Mesendoderm (in vitro differentiated cells): ENCODE data around the gene IFNGR2.

ENCODE experiments used
- DNase-seq: peaks from one replicate; pipeline ENCODE4 v3.0.0; 2013
- H2AK5ac ChIP-seq: 2 replicates; pipeline ENCODE4 v1.6.1; 2013; ENCODE audit warnings: low read length, inconsistent platforms
- H2BK120ac ChIP-seq: 2 replicates; pipeline ENCODE4 v1.6.1; 2013; ENCODE audit warnings: low read depth, mild to moderate bottlenecking, low read length, moderate library complexity, mixed read lengths
- H2BK15ac ChIP-seq: replicated peaks from 2 replicates; pipeline ENCODE4 v1.6.1; 2013; ENCODE audit warnings: low read depth, mild to moderate bottlenecking, moderate library complexity
- H2BK5ac ChIP-seq: 2 replicates; pipeline ENCODE4 v1.6.1; 2013; ENCODE audit warnings: low read length, inconsistent platforms
- H3K18ac ChIP-seq: 2 replicates; pipeline ENCODE4 v1.6.1; 2013; ENCODE audit warnings: mild to moderate bottlenecking, low read length, mixed read lengths
- H3K23ac ChIP-seq: one replicate; pipeline ENCODE4 v1.6.1; 2013; ENCODE audit warnings: low read length
- H3K27ac ChIP-seq: 2 replicates; pipeline ENCODE4 v1.5.1; 2013; ENCODE audit warnings: low read depth, mild to moderate bottlenecking, inconsistent platforms, low read length, moderate library complexity
- H3K27me3 ChIP-seq: 2 replicates; pipeline ENCODE4 v1.6.1; 2013; ENCODE audit warnings: low read length, control low read depth, mild to moderate bottlenecking, inconsistent platforms; ENCODE audit not compliant: insufficient read depth, poor library complexity
- H3K36me3 ChIP-seq: 2 replicates; pipeline ENCODE4 v1.6.1; 2013; ENCODE audit warnings: low read length, inconsistent platforms; ENCODE audit not compliant: control insufficient read depth, insufficient read depth
- H3K4ac ChIP-seq: one replicate; pipeline ENCODE4 v1.6.1; 2013; ENCODE audit warnings: low read depth, mild to moderate bottlenecking, low read length, moderate library complexity
- H3K4me1 ChIP-seq: 2 replicates; pipeline ENCODE4 v1.6.1; 2013; ENCODE audit warnings: low read depth, low read length, inconsistent platforms; ENCODE audit not compliant: control insufficient read depth
- H3K4me2 ChIP-seq: 2 replicates; pipeline ENCODE4 v1.6.1; 2013; ENCODE audit warnings: low read length
- H3K4me3 ChIP-seq: 2 replicates; pipeline ENCODE4 v1.5.1; 2013; ENCODE audit warnings: mild to moderate bottlenecking, low read length
- H3K56ac ChIP-seq: one replicate; pipeline ENCODE4 v1.6.1; 2013; ENCODE audit warnings: low read length
- H3K79me1 ChIP-seq: 2 replicates; pipeline ENCODE4 v1.6.1; 2013; ENCODE audit warnings: low read length, inconsistent platforms
- H3K79me2 ChIP-seq: 2 replicates; pipeline ENCODE4 v1.6.1; 2013; ENCODE audit warnings: mild to moderate bottlenecking, low read length; ENCODE audit not compliant: control insufficient read depth, insufficient read depth
- H3K9ac ChIP-seq: 2 replicates; pipeline ENCODE4 v1.6.1; 2013; ENCODE audit warnings: low read length, inconsistent platforms
- H4K5ac ChIP-seq: one replicate; pipeline ENCODE4 v1.6.1; 2013; ENCODE audit warnings: low read length
- H4K8ac ChIP-seq: one replicate; pipeline ENCODE4 v1.6.1; 2013; ENCODE audit warnings: low read depth, mild to moderate bottlenecking, control low read depth, low read length, moderate library complexity
- WGBS: extraction: QIAGEN DNeasy Blood & Tissue Kit; methylation state at CpG from one replicate; pipeline ENCODE4 v1.1.7; 2013; ENCODE audit warnings: low lambda C conversion rate, missing lambda C conversion rate; ENCODE audit not compliant: insufficient coverage; ENCODE audit errors: extremely low coverage; 5-methylcytosine and 5-hydroxymethylcytosine counted together

IFNGR2 gene

DNA sequence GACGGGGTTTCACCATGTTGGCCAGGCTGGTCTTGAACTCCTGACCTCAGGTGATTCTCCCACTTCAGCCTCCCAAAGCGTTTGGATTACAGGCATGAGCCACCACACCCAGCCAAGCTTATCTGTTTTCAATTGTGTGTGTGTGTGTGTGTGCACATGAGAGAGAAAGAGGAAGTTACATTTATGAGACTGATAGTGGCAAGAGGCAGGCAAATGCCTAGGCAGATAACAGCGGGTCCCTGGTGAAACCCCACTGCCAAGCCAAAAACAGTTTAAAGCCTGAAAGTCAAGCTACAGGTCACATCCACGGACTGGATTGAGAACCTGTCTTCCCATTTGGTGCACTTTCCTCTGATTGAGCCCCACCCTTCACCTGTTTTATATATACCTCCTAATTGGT is 35.1 kb upstream of the IFNGR2 start:
- Histone ChIP-seq H3K4me1 (no peaks in the 10 kb centered on the region), H3K27ac (no peak overlapping the region), H3K79me2 (no peaks in the 10 kb centered on the region), H3K56ac (no peak overlapping the region), H2AK5ac (no peak overlapping the region), H2BK120ac (no peak overlapping the region), H3K4me3 (no peak overlapping the region), H2BK5ac (no peak overlapping the region), H3K27me3 (no peaks in the 10 kb centered on the region), H4K8ac (no peak overlapping the region), H3K23ac (no peak overlapping the region), H3K79me1 (no peaks in the 10 kb centered on the region), H3K4me2 (no peak overlapping the region), H3K9ac (no peak overlapping the region), H3K4ac (no peak overlapping the region), H4K5ac (no peak overlapping the region), H3K18ac (no peak overlapping the region), H3K36me3 (peaks cover 2% of the 10 kb centered on the region), H2BK15ac (no peak overlapping the region)
- DNase-seq: no peak
- no CpG with 5 or more reads among the region's 4 CpGs for WGBS

DNA sequence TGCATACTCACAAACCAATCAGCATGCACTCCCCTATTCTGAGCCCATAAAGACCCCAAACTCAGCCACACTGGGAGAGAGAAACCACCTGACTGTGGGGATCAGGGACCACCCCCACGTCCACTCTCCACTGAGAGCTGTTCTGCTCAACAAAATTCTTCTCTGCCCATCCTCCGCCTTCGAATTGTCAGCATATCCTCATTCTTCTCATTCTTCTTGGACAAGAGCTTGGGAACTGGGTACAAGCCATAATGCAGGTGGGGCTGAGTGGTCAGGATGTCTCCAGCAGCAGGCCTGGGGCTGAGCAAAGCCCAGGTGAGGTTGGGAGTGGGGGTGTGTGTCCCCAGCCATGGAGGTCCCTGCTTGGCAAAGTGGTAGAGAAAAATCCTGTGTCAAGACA is 34.6 kb upstream of the IFNGR2 start:
- Histone ChIP-seq H3K4me1 (no peaks in the 10 kb centered on the region), H3K36me3 (peaks cover 2% of the 10 kb centered on the region), H2BK5ac (no peak overlapping the region), H4K5ac (no peak overlapping the region), H3K27me3 (no peaks in the 10 kb centered on the region), H3K79me1 (no peaks in the 10 kb centered on the region), H3K56ac (no peak overlapping the region), H3K9ac (no peak overlapping the region), H3K4me3 (no peak overlapping the region), H3K4me2 (no peak overlapping the region), H3K27ac (no peak overlapping the region), H2AK5ac (no peak overlapping the region), H4K8ac (no peak overlapping the region), H3K18ac (no peak overlapping the region), H3K23ac (no peak overlapping the region), H2BK120ac (no peak overlapping the region), H3K79me2 (no peaks in the 10 kb centered on the region), H3K4ac (no peak overlapping the region), H2BK15ac (no peak overlapping the region)
- no CpG with 5 or more reads among the region's 3 CpGs for whole genome bisulfite sequencing
- DNase-seq: no peak

DNA sequence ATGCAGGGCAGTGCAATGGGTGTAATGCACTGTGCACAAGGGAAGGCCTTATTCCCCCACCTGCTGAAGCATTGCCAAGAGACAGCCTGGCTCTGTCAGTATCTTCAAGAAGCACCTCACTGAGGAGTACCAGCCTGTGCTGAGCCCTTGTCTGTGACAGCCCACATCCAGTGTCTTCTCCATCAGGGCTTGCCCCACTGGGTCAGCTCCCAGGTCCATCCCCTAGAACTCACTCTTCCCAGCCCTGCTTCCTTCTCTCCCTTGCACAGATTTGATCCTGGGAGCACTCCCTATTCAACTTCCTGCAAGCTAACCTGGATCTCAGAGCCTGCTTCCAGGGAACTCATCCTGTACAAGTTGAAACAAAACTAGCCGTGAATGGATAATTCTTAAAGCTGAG is 33.6 kb upstream of the IFNGR2 start:
- no peak overlapping the region for H2AK5ac ChIP-seq
- no peak overlapping the region for H3K4me3 ChIP-seq
- no peak overlapping the region for H3K4ac ChIP-seq
- H2BK15ac ChIP-seq: no peak overlapping the region
- no CpG with 5 or more reads among the region's 1 CpG for WGBS
- H4K5ac ChIP-seq: no peak overlapping the region
- H2BK5ac ChIP-seq: no peak overlapping the region
- H3K27ac ChIP-seq: no peak overlapping the region
- no peak overlapping the region for H3K56ac ChIP-seq
- no peaks in the 10 kb centered on the region for H3K27me3 ChIP-seq
- H3K36me3 ChIP-seq: peaks cover 2% of the 10 kb centered on the region
- no peak overlapping the region for H3K23ac ChIP-seq
- H2BK120ac ChIP-seq: no peak overlapping the region
- no peak overlapping the region for H4K8ac ChIP-seq
- H3K9ac ChIP-seq: no peak overlapping the region
- H3K18ac ChIP-seq: no peak overlapping the region
- H3K4me1 ChIP-seq: no peaks in the 10 kb centered on the region
- no peaks in the 10 kb centered on the region for H3K79me2 ChIP-seq
- no peaks in the 10 kb centered on the region for H3K79me1 ChIP-seq
- DNase-seq: no peak
- no peak overlapping the region for H3K4me2 ChIP-seq

- Histone ChIP-seq H3K27me3 (no peaks in the 10 kb centered on the region), H3K79me1 (no peaks in the 10 kb centered on the region), H3K27ac (no peak overlapping the region), H3K4me1 (no peaks in the 10 kb centered on the region), H3K4ac (no peak overlapping the region), H3K23ac (no peak overlapping the region), H3K56ac (no peak overlapping the region), H3K4me3 (no peak overlapping the region), H3K36me3 (peaks cover 2% of the 10 kb centered on the region), H2BK5ac (no peak overlapping the region), H2AK5ac (no peak overlapping the region), H3K4me2 (no peak overlapping the region), H3K18ac (no peak overlapping the region), H4K5ac (no peak overlapping the region), H4K8ac (no peak overlapping the region), H3K79me2 (no peaks in the 10 kb centered on the region), H2BK120ac (no peak overlapping the region), H3K9ac (no peak overlapping the region), H2BK15ac (no peak overlapping the region)
- no CpG with 5 or more reads among the region's 2 CpGs for WGBS
- no peak for DNase-seq
Observed at GRCh38 chr21:33370305-33370704, 32.9 kb upstream of the IFNGR2 start.

DNA sequence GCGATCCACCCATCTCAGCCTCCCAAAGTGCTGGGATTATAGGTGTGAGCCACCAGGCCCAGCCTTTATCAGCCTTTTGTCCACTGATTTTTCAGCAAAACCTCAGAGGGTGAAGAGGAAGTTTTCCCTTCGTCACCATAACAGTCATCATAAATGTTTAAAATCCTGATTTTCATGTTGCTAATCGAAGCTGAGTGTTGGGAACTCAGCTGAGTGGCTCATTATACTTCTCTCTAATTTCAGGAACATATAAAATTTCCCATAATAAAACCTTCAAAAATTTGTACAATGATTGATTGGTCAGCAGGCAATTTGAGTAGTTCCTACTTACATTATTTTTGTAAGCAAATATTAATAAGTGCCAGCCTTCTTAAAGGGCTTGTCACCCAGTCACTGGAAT is 31.8 kb upstream of the IFNGR2 start:
- no peak overlapping the region for H3K9ac ChIP-seq
- H3K4ac ChIP-seq: no peak overlapping the region
- no peak overlapping the region for H3K23ac ChIP-seq
- H3K27me3 ChIP-seq: no peaks in the 10 kb centered on the region
- H2BK120ac ChIP-seq: no peak overlapping the region
- H4K8ac ChIP-seq: no peak overlapping the region
- H2BK5ac ChIP-seq: no peak overlapping the region
- DNase-seq: no peak
- H3K79me2 ChIP-seq: no peaks in the 10 kb centered on the region
- no peak overlapping the region for H3K56ac ChIP-seq
- no CpG with 5 or more reads among the region's 3 CpGs for WGBS
- H3K79me1 ChIP-seq: no peaks in the 10 kb centered on the region
- H2AK5ac ChIP-seq: no peak overlapping the region
- H3K36me3 ChIP-seq: peaks cover 2% of the 10 kb centered on the region
- H3K4me3 ChIP-seq: no peak overlapping the region
- H3K27ac ChIP-seq: no peak overlapping the region
- H2BK15ac ChIP-seq: no peak overlapping the region
- no peak overlapping the region for H4K5ac ChIP-seq
- H3K18ac ChIP-seq: no peak overlapping the region
- H3K4me1 ChIP-seq: no peaks in the 10 kb centered on the region
- no peak overlapping the region for H3K4me2 ChIP-seq

DNA sequence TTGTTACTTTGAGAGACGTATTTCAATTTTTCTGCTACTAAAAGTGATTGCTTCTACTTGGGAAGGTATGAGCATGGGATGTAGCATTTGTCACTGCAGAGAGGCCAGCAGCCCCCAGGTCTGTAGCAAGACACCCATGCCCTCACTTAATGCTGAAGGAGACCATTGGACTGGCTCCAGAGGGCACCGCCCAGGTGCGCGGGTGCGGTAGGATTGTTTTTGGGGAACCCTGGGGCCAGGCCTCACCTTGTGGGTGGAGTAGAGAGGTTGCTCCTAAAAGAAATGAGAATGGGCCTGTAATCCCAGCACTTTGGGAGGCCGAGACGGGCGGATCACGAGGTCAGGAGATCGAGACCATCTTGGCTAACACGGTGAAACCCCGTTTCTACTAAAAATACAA is 30.6 kb upstream of the IFNGR2 start:
- no peak overlapping the region for H3K4ac ChIP-seq
- H2BK15ac ChIP-seq: no peak overlapping the region
- no peaks in the 10 kb centered on the region for H3K36me3 ChIP-seq
- H4K8ac ChIP-seq: no peak overlapping the region
- WGBS: no CpG with 5 or more reads among the region's 12 CpGs
- DNase-seq: no peak
- no peak overlapping the region for H3K27ac ChIP-seq
- H2BK5ac ChIP-seq: no peak overlapping the region
- no peak overlapping the region for H3K56ac ChIP-seq
- H3K4me1 ChIP-seq: no peaks in the 10 kb centered on the region
- no peak overlapping the region for H2BK120ac ChIP-seq
- H3K79me1 ChIP-seq: no peaks in the 10 kb centered on the region
- no peaks in the 10 kb centered on the region for H3K79me2 ChIP-seq
- no peak overlapping the region for H2AK5ac ChIP-seq
- no peak overlapping the region for H3K9ac ChIP-seq
- no peak overlapping the region for H3K23ac ChIP-seq
- no peak overlapping the region for H3K4me2 ChIP-seq
- H3K4me3 ChIP-seq: no peak overlapping the region
- no peaks in the 10 kb centered on the region for H3K27me3 ChIP-seq
- H4K5ac ChIP-seq: no peak overlapping the region
- H3K18ac ChIP-seq: no peak overlapping the region
